ENCODE measurements around the gene BLM. TPM values are rescaled to one million over a fixed set of nuclear protein-coding genes. Genes with fewer than 3 reads are reported as not detected.

Gene BLM
- total and polyA plus RNA-seq, 2 of the 13 experiments (the other 11 are each of a cell fraction or from before 2014, with no cell fraction given), result 5.1 to 11.8 TPM

GRCh38 chr15:90716976-90717821, at the start of gene BLM (continued):
- 0 out of 4 replicates have a peak, but pooled peaks of 1 of the 2 experiments have one; percentile 31 for TF ChIP-seq HMGXB4 (CRISPR knock-in tag; IDR thresholded peaks at IDR 0.05; ENCODE audit: borderline replicate concordance in 1 of 2, low read depth in 1 of 2)
- TF ChIP-seq MATR3 (CRISPR knock-in tag; IDR thresholded peaks at IDR 0.05), result no peak
- TF ChIP-seq TBL1XR1 (IDR thresholded peaks at IDR 0.05; ENCODE audit: borderline replicate concordance, low read length, partially characterized antibody), result no peak
- TF ChIP-seq HOXA5 (CRISPR knock-in tag; IDR thresholded peaks at IDR 0.05), result peak; percentile 74; the same call in 1 of the 2 replicates
- TF ChIP-seq ISX (CRISPR knock-in tag; conservative IDR thresholded peaks at IDR 0.05), result peak; percentile 78; the same call in 1 of the 2 replicates
- TF ChIP-seq RARA (CRISPR knock-in tag; IDR thresholded peaks at IDR 0.05), result no peak
- TF ChIP-seq ZFX (CRISPR knock-in tag; IDR thresholded peaks at IDR 0.05; ENCODE audit: low read depth), result peak; percentile 56
- TF ChIP-seq HOXA7 (CRISPR knock-in tag; IDR thresholded peaks at IDR 0.05), result no peak
- no peak for TF ChIP-seq ZNF256 (CRISPR knock-in tag; conservative IDR thresholded peaks at IDR 0.05)
- no peak for TF ChIP-seq FOXP1 (IDR thresholded peaks at IDR 0.05)
- no peak for TF ChIP-seq FOXP1 (CRISPR knock-in tag; IDR thresholded peaks at IDR 0.05)
- TF ChIP-seq SKI (IDR thresholded peaks at IDR 0.05; ENCODE audit: partially characterized antibody), result no peak
- TF ChIP-seq MLX (CRISPR knock-in tag; IDR thresholded peaks at IDR 0.05), result peak; percentile 10; the same call in 1 of the 2 replicates
- no peak for TF ChIP-seq TBP (CRISPR knock-in tag; IDR thresholded peaks at IDR 0.05)
- peak; percentile 86 for TF ChIP-seq CREB3 (CRISPR knock-in tag; IDR thresholded peaks at IDR 0.05)
- peak; percentile 88 for TF ChIP-seq HDAC2 (CRISPR knock-in tag; IDR thresholded peaks at IDR 0.05)
- TF ChIP-seq ATF2 (CRISPR knock-in tag; IDR thresholded peaks at IDR 0.05), result no peak
- no peak for TF ChIP-seq ZNF557 (CRISPR knock-in tag; IDR thresholded peaks at IDR 0.05)
- peak; percentile 54; the same call in 1 of the 2 replicates for TF ChIP-seq THAP9 (CRISPR knock-in tag; IDR thresholded peaks at IDR 0.05; ENCODE audit: borderline replicate concordance)
- TF ChIP-seq SMC3 (IDR thresholded peaks at IDR 0.05; ENCODE audit: low read length), result no peak
- peak; percentile 93; the same call in 1 of the 2 replicates for TF ChIP-seq ARID2 (CRISPR knock-in tag; IDR thresholded peaks at IDR 0.05; ENCODE audit: borderline replicate concordance)
- peak; percentile 93 for TF ChIP-seq ZNF354B (CRISPR knock-in tag; IDR thresholded peaks at IDR 0.05)
- no peak for TF ChIP-seq SRSF1 (optimal IDR thresholded peaks at IDR 0.05; ENCODE audit: low read depth, low read length)

Measured in HepG2 (cell line).